ENCODE data around the gene MAPKAP1. TPM values are rescaled to one million over a fixed set of nuclear protein-coding genes. Genes with fewer than 3 reads are reported as not detected.
A peak's percentile ranks its signal among the peaks of the same experiment; 100 is the strongest.

MAPKAP1 gene
- total and polyA plus RNA-seq, 2 of the 13 experiments (the other 11 are each of a cell fraction or from before 2014, with no cell fraction given), result 45.0 to 64.3 TPM

- TF ChIP-seq CEBPZ (IDR thresholded peaks at IDR 0.05; ENCODE audit: low read length) (no peak), ASH2L (IDR thresholded peaks at IDR 0.05; ENCODE audit: insufficient read length, low read depth, low read length) (peak; percentile 92), SIX1 (CRISPR knock-in tag; IDR thresholded peaks at IDR 0.05; ENCODE audit: borderline replicate concordance) (no peak), ZNF878 (CRISPR knock-in tag; IDR thresholded peaks at IDR 0.05) (no peak), KLF9 (CRISPR knock-in tag; IDR thresholded peaks at IDR 0.05; ENCODE audit: low read depth) (no peak), DPF2 (CRISPR knock-in tag; IDR thresholded peaks at IDR 0.05; ENCODE audit: borderline replicate concordance, low read depth) (no peak), ARNT2 (CRISPR knock-in tag; IDR thresholded peaks at IDR 0.05; ENCODE audit: low read depth) (no peak), MTA3 (CRISPR knock-in tag; IDR thresholded peaks at IDR 0.05) (no peak), CSRNP1 (CRISPR knock-in tag; IDR thresholded peaks at IDR 0.05) (peak; percentile 50; the same call in 1 of the 2 replicates), FOXO1 (CRISPR knock-in tag; IDR thresholded peaks at IDR 0.05) (no peak), CREB3 (CRISPR knock-in tag; IDR thresholded peaks at IDR 0.05) (no peak), SAFB2 (CRISPR knock-in tag; IDR thresholded peaks at IDR 0.05; ENCODE audit: borderline replicate concordance, low read depth) (peak; percentile 81; the same call in 1 of the 2 replicates), ZNF124 (CRISPR knock-in tag; IDR thresholded peaks at IDR 0.05) (no peak), ZNF33A (CRISPR knock-in tag; IDR thresholded peaks at IDR 0.05; ENCODE audit: borderline replicate concordance) (no peak), ZNF138 (CRISPR knock-in tag; IDR thresholded peaks at IDR 0.05; ENCODE audit: low read depth) (no peak), ZFP37 (CRISPR knock-in tag; IDR thresholded peaks at IDR 0.05; ENCODE audit: borderline replicate concordance) (no peak), HINFP (CRISPR knock-in tag; IDR thresholded peaks at IDR 0.05; ENCODE audit: low read depth) (peak; percentile 46; the same call in 1 of the 2 replicates), ZNF678 (CRISPR knock-in tag; IDR thresholded peaks at IDR 0.05) (0 out of 2 replicates have a peak, but pooled peaks have one; percentile 39), MED8 (CRISPR knock-in tag; IDR thresholded peaks at IDR 0.05; ENCODE audit: insufficient replicate concordance) (no peak), NFE2L1 (CRISPR knock-in tag; IDR thresholded peaks at IDR 0.05; ENCODE audit: borderline replicate concordance) (no peak), KLF16 (CRISPR knock-in tag; IDR thresholded peaks at IDR 0.05) (peak in 1 of 2 experiments; percentile 60; a peak in 1 of 4 replicates)
These were observed at the start of gene MAPKAP1 (continued) for GRCh38 chr9:125706651-125707471.

Data from HepG2 (cell line).